Lung (tissue), 16 donors: Measurements from ENCODE around the gene CXCL3. TPM values are rescaled to one million over a fixed set of nuclear protein-coding genes. Genes with fewer than 3 reads are reported as not detected.

ENCODE experiments used
- ATAC-seq: fragments of 200-7000 bp; cut with Tn5 transposase; one replicate; pipeline ENCODE4 v1.9.1; 2020; ENCODE audit warnings: moderate number of reproducible peaks; ENCODE audit not compliant: insufficient read depth, low FRiP score
- DNase-seq, 3 donors: peaks; one replicate each; pipeline ENCODE4 v3.0.0-alpha.2; 2013 to 2017
- H3K27ac ChIP-seq, 2 donors: one replicate each; pipeline ENCODE4 v1.5.1; 2013; ENCODE audit warnings: mild to moderate bottlenecking in 2 of 2, moderate library complexity in 2 of 2, control low read depth in 1 of 2, inconsistent platforms in 1 of 2, low read depth in 1 of 2, low read length in 1 of 2
- H3K27me3 ChIP-seq, 3 donors: one replicate each; pipeline ENCODE4 v1.5.1; 2013; ENCODE audit warnings: low read length in 2 of 3; ENCODE audit not compliant: control insufficient read depth in 3 of 3, insufficient read depth in 3 of 3
- H3K36me3 ChIP-seq, 4 donors: one replicate each; pipeline ENCODE4 v1.5.1; 2013; ENCODE audit warnings: low read length in 4 of 4, mild to moderate bottlenecking in 1 of 4, moderate library complexity in 1 of 4; ENCODE audit not compliant: control insufficient read depth in 4 of 4, insufficient read depth in 4 of 4
- H3K4me1 ChIP-seq, 5 donors: one replicate each; pipeline ENCODE4 v1.5.1; 2013; ENCODE audit warnings: low read length in 5 of 5, mild to moderate bottlenecking in 2 of 5, moderate library complexity in 1 of 5; ENCODE audit not compliant: control insufficient read depth in 5 of 5, insufficient read depth in 5 of 5
- H3K4me3 ChIP-seq: one replicate; pipeline ENCODE4 v1.5.1; 2013; ENCODE audit warnings: mild to moderate bottlenecking, control low read depth, moderate library complexity
- H3K9ac ChIP-seq, 2 donors: one replicate each; pipeline ENCODE4 v1.5.1; 2013; ENCODE audit warnings: low read length in 2 of 2, control low read depth in 1 of 2; ENCODE audit not compliant: insufficient read depth in 1 of 2
- H3K9me3 ChIP-seq, 4 donors: one replicate each; pipeline ENCODE4 v1.5.1; 2013; ENCODE audit warnings: low read length in 3 of 4, mild to moderate bottlenecking in 1 of 4, moderate library complexity in 1 of 4; ENCODE audit not compliant: control insufficient read depth in 4 of 4, insufficient read depth in 3 of 4
- WGBS, 2 donors: extraction: QIAGEN DNeasy Blood & Tissue Kit; methylation state at CpG; one replicate each; pipeline ENCODE4 v1.1.7; 2013; 5-methylcytosine and 5-hydroxymethylcytosine counted together
- long read RNA-seq, 5 donors: transcript quantifications; one replicate each; lab custom pipeline, GENCODE V29; 2026
- polyA plus RNA-seq, 2 donors: library from polyadenylated mRNA; stranded (reverse); fragments of 200-250 nt; gene quantifications; one replicate each; pipeline ENCODE4 v1.2.1, GENCODE V29; 2013
- total RNA-seq, 2 donors: library from RNA; depleted of rRNA in 1 of 2; stranded (reverse); fragments of >200 nt in 1 of 2; gene quantifications; one replicate each; pipeline ENCODE4 v1.2.1, GENCODE V29; 2014 to 2021
- TF ChIP-seq, protein P1 (sequence below): IDR thresholded peaks from 2 replicates; pipeline ENCODE4 v1.5.1; 2012; ENCODE audit warnings: mild to moderate bottlenecking; ENCODE audit errors: control extremely low read depth, extremely low read depth
- donor health status: control.
- donor health status: control.
- donor health status: Bipolar disorder and iron deficiency.
- donor health status: healthy.
- donor health status: DM: yes; HTN: yes; CAD: no.

CXCL3 gene
- 10 to 100 TPM in 1 of 2 donors, 1 to 10 TPM in 1; 9.4 to 37.0 TPM for total RNA-seq
- polyA plus RNA-seq, result 10 to 100 TPM; 11.3 to 77.7 TPM
- long read RNA-seq, donor 1, result 0 reads
- long read RNA-seq, donor 2, partial matches to known transcripts, result 0 of 1 reads
- long read RNA-seq, donor 2, other reads (novel, unspliced or antisense), result 0 of 1 reads
- long read RNA-seq, donor 3, result 0 reads
- long read RNA-seq, donor 4, result 0 reads
- long read RNA-seq, donor 5, partial matches to known transcripts, result 0 of 1 reads
- long read RNA-seq, donor 5, other reads (novel, unspliced or antisense), result 0 of 1 reads

DNA sequence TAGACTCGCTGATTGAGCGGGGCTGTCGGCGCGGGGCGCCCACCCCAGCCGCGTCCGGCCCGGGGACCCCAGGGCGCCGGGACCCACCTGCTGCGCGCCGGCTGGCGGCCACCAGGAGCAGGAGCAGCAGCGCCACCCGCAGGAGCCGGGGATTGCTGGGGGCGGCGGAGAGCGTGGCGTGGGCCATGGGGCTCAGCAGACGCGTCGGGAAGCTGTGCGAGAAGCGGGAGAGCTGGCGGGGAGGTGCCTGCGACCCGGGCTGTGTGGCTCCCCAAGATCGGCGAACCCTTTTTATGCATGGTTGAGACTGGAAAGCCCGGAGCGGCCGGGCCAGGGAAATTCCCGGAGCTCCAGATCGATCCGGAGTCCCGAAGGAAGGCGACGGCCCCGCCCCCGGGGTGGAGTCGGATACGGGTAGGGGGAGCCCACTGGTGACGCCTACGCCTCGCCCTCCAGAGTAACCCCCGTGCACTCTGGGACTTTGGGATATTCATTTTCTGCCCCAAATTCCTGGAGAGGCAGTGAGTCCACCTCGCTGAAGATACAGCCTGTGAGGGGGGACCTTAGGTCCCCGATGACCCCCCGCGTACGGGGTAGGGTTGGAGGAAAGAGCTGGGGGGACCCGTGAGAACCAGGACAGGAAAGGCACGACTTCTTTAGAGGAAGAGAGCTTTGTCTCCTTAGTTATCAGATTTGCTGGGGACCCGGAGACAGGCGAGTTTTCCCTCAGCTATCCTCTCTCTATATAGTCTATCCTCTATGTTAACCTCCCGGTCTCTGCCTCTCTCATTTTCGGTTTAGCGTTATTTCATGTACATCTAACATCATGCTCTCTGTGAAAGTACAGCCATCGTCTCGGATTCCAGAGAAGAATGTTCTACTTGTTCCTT is at the start of gene CXCL3:
Gene CXCL3 (minus strand): TSS at position 265 of the 890 bp plus-strand sequence. CDS start 78 bp downstream, at position 187.
- H3K9ac ChIP-seq, result peak within 1 kb of the TSS; percentile 59 to 69
- H3K4me3 ChIP-seq, result peak within 1 kb of the TSS; percentile 77
- peak within 1 kb of the TSS; percentile 80 to 83 for H3K27ac ChIP-seq
- H3K27me3 ChIP-seq, result peaks cover 0 to 18% (median 10%) of the 10 kb centered on the region in 3 donors
- no peaks in the 10 kb centered on the region for H3K9me3 ChIP-seq
- 1% methylated on average over 55 to 61 of the region's 64 CpGs for WGBS, 2 donors
- ATAC-seq (peak; percentile 85), DNase-seq (peak; percentile 64 to 71 (median 68))
- TF ChIP-seq, protein P1, sequence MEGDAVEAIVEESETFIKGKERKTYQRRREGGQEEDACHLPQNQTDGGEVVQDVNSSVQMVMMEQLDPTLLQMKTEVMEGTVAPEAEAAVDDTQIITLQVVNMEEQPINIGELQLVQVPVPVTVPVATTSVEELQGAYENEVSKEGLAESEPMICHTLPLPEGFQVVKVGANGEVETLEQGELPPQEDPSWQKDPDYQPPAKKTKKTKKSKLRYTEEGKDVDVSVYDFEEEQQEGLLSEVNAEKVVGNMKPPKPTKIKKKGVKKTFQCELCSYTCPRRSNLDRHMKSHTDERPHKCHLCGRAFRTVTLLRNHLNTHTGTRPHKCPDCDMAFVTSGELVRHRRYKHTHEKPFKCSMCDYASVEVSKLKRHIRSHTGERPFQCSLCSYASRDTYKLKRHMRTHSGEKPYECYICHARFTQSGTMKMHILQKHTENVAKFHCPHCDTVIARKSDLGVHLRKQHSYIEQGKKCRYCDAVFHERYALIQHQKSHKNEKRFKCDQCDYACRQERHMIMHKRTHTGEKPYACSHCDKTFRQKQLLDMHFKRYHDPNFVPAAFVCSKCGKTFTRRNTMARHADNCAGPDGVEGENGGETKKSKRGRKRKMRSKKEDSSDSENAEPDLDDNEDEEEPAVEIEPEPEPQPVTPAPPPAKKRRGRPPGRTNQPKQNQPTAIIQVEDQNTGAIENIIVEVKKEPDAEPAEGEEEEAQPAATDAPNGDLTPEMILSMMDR, result no peak
- peaks cover 0 to 3% (median 0%) of the 10 kb centered on the region in 5 donors for H3K4me1 ChIP-seq
- no peaks in the 10 kb centered on the region for H3K36me3 ChIP-seq

DNA sequence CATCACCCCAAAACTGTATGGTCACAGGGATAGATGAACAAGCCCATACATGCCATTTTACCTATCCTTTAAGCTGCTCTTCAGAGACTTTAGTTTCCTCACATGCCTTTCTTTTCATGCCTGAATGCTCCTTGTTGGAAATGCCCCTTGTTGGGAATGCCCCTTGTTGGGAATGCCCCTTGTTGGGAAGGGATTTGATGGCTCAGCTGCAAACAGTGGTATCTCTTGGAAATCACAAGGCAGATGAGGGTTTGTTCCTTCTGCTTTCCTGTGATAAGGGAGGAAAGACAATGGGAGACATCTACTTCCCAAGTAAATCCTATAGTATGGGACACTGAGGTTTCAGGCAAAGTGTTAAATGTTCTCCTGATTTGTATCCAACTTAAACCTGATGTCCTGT is 49.0 kb upstream of the CXCL3 start:
- ATAC-seq (no peak), DNase-seq (no peak)
- Histone ChIP-seq H3K36me3 (no peaks in the 10 kb centered on the region), H3K9ac (no peak overlapping the region), H3K27me3 (no peaks in the 10 kb centered on the region), H3K4me1 (no peaks in the 10 kb centered on the region), H3K4me3 (no peak overlapping the region), H3K9me3 (no peaks in the 10 kb centered on the region), H3K27ac (no peak overlapping the region)
- TF ChIP-seq, protein P1, result no peak

DNA sequence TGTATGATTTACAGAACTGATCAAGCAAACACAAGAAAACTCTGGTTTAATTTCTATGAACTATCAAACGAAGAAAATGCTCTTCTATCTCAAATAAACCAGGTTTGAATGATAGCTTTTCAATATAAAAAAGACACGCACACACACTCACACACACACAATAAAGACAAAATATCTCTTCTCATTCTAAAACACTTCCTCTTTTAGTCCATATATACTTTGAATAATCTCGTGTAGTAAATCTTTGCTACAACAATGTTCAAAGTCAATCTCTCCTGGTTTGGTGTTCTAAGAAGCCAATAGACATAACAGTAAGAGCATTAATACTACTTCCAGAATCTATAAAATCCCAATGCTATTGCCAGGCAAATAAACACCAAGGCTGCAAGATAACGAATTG is 47.2 kb upstream of the CXCL3 start:
- H3K36me3 ChIP-seq, result no peaks in the 10 kb centered on the region

More for the DNA sequence above, 47.2 kb upstream of the CXCL3 start:
- TF ChIP-seq, protein P1, result no peak
- DNase-seq, result no peak
- Histone ChIP-seq H3K4me3 (no peak overlapping the region), H3K27ac (no peak overlapping the region), H3K4me1 (no peaks in the 10 kb centered on the region), H3K9me3 (no peaks in the 10 kb centered on the region), H3K27me3 (no peaks in the 10 kb centered on the region), H3K9ac (no peak overlapping the region)
- no peak for ATAC-seq
- WGBS, 2 donors, result 70 to 80% methylated on average over 4 of the region's 4 CpGs
